ENCODE measurements around the gene GGA3. TPM values are rescaled to one million over a fixed set of nuclear protein-coding genes. Genes with fewer than 3 reads are reported as not detected.
"Not testable (repeated sequence)": the region's sequence is repeated elsewhere in the genome, so short reads cannot be mapped to it uniquely, and the experiment has no call there.

GGA3 gene
- total RNA-seq, 1 donor from 2014 or later: 25.1 TPM

- DNase-seq (ENCODE audit: missing footprints); intact Hi-C loops (cut with DNase I); ATAC-seq: not testable (repeated sequence)
Measured at GRCh38 chr17:75255954-75256698, 5.3 kb downstream of the GGA3 start.

- ATAC-seq (no peak), DNase-seq (ENCODE audit: missing footprints) (no peak)
- intact Hi-C loops (cut with DNase I): no loop called here
Measured at GRCh38 chr17:75252039-75252816, 9.2 kb downstream of the GGA3 start.

GRCh38 chr17:75250009-75250471 lies 11.4 kb downstream of the GGA3 start:
- ATAC-seq (peak; percentile 51), DNase-seq (ENCODE audit: missing footprints) (no peak)
- intact Hi-C loops (cut with DNase I): no loop called here

- ATAC-seq (no peak), DNase-seq (ENCODE audit: missing footprints) (no peak)
- intact Hi-C loops (cut with DNase I): no loop called here
Measured at GRCh38 chr17:75249564-75249963, 11.8 kb downstream of the GGA3 start.

GRCh38 chr17:75246404-75246803 lies 15.0 kb downstream of the GGA3 start:
- no peak for ATAC-seq
- intact Hi-C loops (cut with DNase I): no loop called here

GRCh38 chr17:75245011-75245410 lies 16.4 kb downstream of the GGA3 start:
- intact Hi-C loops (cut with DNase I): no loop called here
- no peak for DNase-seq (ENCODE audit: missing footprints)
- no peak for ATAC-seq

More at GRCh38 chr17:75246404-75246803, 15.0 kb downstream of the GGA3 start:
- no peak for DNase-seq (ENCODE audit: missing footprints)

GRCh38 chr17:75244133-75244866 lies 17.1 kb downstream of the GGA3 start:
- DNase-seq (ENCODE audit: missing footprints): peak; percentile 73
- no peak for ATAC-seq
- intact Hi-C loops (cut with DNase I): no loop called here

GRCh38 chr17:75242461-75243042 lies 18.9 kb downstream of the GGA3 start:
- ATAC-seq (no peak), DNase-seq (ENCODE audit: missing footprints) (no peak)
- intact Hi-C loops (cut with DNase I): no loop called here

GRCh38 chr17:75241996-75242460 lies 19.4 kb downstream of the GGA3 start:
- intact Hi-C loops (cut with DNase I): no loop called here
- ATAC-seq (no peak), DNase-seq (ENCODE audit: missing footprints) (no peak)

GRCh38 chr17:75241502-75241901 lies 19.9 kb downstream of the GGA3 start:
- intact Hi-C loops (cut with DNase I): no loop called here
- ATAC-seq: no peak

GRCh38 chr17:75241143-75241430 lies 20.3 kb downstream of the GGA3 start:
- DNase-seq (ENCODE audit: missing footprints) (no peak), ATAC-seq (no peak)
- intact Hi-C loops (cut with DNase I): no loop called here

More at GRCh38 chr17:75241502-75241901, 19.9 kb downstream of the GGA3 start:
- DNase-seq (ENCODE audit: missing footprints): no peak

GRCh38 chr17:75240394-75241142 lies 20.8 kb downstream of the GGA3 start:
- intact Hi-C loops (cut with DNase I): no loop called here
- DNase-seq (ENCODE audit: missing footprints) (no peak), ATAC-seq (peak; percentile 2)

- intact Hi-C loops (cut with DNase I): no loop called here
- ATAC-seq (no peak), DNase-seq (ENCODE audit: missing footprints) (no peak)
Measured at GRCh38 chr17:75239778-75240393, 21.5 kb downstream of the GGA3 start.

- DNase-seq (ENCODE audit: missing footprints): no peak
- ATAC-seq: no peak
- intact Hi-C loops (cut with DNase I): no loop called here
Measured at GRCh38 chr17:75239214-75239613, 22.2 kb downstream of the GGA3 start.

GRCh38 chr17:75238684-75239191 lies 22.7 kb downstream of the GGA3 start:
- DNase-seq (ENCODE audit: missing footprints) (peak; percentile 70), ATAC-seq (peak; percentile 53)
- intact Hi-C loops (cut with DNase I): no loop called here

- peak; percentile 73 for DNase-seq (ENCODE audit: missing footprints)
Measured at GRCh38 chr17:75238020-75238580, 23.3 kb downstream of the GGA3 start.

More at GRCh38 chr17:75238020-75238580, 23.3 kb downstream of the GGA3 start:
- ATAC-seq: peak; percentile 6
- intact Hi-C loops (cut with DNase I): no loop called here

All from Right ventricle myocardium inferior (tissue), 1 donor.